COLO829 (cell line): ENCODE data around the gene ADAM10.
A peak's percentile ranks its signal among the peaks of the same experiment; 100 is the strongest.

Source experiments
- DNase-seq: peaks from one replicate; pipeline ENCODE4 v3.0.0; 2012; ENCODE audit warnings: low spot score

Gene ADAM10

DNA sequence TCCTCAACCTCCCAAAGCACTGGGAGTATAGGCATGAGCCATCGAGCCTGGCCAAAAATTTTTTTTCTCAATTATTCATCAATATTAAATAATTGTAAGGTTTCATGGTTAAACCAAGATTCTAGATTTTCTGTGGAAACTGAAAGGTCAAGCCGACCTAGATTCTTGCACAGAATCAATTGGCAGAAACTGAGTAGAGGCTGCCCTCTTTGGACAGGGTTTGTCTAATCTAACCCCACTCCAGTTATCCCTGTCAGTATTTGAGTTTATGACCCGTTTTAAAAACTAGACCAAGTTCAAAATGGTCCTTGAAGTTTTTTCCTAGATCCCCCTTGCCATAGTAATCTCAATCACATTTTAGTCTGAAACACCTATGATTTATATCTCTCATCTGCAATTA lies 8.6 kb upstream of the ADAM10 start:
- no peak for DNase-seq

DNA sequence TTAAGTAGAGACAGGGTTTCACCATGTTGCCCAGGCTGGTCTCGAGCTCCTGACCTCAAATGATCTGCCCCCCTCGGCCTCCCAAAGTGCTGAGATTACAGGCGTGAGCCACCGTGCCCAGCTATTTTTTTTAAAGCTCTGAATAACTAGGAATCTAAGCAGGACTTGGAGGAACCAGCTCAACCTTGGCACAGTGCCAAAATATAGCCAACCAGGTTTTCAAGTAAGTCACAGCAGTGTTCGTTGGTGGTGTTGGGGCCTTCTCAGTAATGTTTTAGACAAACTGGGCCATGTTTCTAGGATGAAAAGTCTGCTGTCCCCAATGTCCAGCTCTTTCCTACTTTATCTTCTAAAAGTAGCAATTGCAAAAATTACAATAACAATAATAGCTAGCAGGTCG lies 6.4 kb upstream of the ADAM10 start:
- DNase-seq, result no peak

DNA sequence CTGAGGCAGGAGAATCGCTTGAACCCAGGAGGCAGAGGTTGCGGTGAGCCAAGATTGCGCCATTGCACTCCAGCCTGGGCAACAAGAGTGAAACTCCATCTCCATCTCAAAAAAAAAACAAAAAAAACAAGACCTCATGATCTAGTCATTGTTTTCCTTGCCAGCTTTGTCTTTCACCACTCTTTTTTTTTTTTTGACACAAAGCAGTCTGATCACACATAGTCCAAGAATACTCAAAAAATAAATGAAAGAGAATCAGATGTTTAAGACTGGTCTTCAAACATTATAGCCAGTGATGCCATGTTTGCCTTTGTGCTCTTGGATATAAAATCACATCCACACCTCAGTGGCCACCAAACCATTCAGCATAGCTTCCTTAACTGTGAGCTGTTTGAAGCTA lies 5.8 kb upstream of the ADAM10 start:
- DNase-seq, result no peak

DNA sequence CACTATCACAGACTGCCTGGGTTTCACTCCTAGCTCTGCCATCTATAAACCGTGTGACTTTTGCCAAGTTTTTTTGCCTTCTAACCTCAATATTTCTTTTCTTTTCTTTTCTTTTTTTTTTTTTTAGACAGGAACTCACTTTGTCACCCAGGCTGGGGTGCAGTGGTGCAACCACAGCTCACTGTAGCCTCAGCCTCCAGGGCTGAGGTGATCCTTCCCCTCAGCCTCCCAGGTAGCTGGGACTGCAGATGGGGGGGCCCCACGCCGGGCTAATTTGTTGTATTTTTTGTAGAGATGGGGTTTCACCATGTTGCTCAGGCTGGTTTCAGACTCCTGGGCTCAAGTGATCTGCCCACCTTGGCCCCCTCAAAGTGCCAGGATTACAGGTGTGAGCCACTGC lies 3.2 kb upstream of the ADAM10 start:
- no peak for DNase-seq

DNA sequence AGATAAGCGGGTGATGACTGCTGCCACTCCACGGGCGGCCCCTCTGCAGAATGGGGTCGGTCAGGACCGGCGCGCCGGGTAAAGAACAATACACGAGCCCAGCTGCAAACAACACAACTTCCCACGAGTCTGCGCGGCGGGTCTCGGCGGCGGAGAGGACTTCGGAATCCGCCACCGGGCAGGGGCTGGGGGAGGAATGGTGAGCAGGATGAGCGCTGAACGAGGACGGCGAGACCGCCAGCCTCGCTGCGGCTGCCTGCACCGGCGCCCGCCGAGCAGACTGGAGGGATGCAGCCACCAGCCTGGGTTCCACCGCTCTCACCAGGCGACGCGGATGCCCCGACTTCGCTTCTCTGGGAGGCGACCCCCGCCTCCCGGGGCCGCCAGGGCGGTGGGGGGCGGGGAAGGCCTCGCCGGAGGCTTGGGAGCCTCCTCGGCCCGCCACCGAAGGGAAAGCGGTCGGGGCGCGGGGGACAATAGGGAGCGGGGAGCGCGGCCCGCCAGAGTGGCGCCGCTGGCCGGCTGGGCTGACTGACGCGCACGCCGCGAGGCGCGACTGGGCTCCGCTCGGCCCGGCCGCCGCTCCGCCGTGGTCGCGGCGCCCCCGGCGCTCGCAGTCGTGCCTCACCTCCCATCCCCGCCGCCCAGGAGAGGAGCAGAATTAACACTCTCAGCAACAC lies 515 bp downstream of the ADAM10 start:
- DNase-seq, result no peak

DNA sequence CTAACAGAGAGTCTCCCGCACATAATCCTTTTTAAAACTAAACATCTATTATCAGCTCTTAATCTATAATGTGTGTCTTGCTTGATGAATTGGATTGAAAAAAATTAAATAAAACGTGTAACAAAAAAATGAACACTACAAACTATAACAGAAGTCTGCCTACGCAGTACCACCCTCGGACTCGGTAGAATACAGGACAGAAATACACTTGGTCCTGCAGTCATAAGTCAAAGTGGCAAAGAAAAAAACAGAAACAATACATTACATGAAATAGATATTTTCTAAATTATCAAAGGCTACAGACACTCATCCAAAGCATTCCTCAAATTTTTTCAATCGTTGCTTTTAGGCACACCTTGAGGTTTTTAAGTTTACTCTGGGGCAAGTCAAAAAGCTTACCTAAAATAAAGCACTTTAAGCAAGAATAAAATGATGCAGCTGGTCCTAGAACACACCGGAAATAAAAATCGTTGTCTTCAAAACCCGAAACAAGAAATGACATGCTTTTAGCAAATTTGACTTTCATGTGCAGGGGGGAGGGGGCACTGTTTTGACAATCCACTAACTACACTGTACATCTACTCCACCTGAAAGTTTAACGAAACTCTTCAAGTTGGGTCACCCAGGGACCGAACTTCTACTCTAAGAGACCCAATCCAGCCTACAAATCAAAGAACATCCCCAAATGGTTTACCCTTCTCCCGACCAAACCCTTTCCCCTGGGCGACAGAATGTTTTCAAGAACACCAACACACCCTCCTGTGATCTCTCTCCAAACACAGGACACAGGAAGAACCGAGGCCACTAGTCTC lies 1.3 kb downstream of the ADAM10 start:
- DNase-seq, result no peak

DNA sequence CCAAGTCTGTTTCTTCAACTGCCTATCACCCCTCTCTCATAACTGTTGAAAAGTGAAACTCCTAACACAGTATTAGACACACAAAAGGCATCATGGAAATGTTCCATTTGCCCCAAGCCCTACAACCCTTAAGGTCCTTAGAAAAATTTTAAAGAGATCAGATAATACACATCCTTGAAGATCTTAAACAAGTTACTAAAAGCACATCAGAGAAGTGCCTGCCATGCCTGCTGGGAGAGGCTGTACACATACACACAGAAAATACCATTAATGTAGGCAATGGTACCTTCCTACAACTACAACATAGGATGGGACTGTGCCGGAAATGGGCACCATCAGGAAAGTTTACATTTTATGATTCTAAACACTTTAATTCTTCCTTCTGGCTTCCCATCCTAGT lies 3.3 kb downstream of the ADAM10 start:
- no peak for DNase-seq

DNA sequence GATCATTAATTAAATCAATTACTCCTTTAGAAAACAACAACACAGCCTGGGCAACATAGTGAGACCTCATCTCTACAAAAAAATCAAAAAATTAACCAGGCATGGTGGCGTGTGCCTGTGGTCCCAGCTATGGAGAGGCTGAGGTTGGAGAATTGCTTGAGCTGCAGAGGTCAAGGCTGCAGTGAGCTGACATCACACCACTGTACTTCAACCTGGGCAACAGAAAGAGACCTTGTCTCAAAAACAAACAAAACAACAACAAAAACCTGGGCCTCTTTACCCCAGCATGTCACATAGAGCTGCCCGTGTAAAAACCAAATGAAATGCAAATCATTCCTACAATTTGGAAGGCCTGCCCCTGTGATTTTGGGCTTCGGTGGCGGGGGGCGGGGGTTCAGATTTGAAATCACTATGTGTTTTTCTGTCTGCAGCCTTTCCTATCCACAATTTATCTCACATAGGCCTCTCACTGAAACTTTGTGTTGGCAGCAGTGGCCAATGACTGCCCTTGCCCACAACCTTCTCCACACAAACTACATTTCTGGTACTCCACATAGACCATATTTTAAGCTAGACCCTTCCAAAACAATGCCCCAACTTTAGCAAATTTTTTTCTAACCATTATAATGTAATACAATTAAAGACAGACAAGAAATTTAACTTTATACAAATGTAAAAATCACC lies 6.5 kb downstream of the ADAM10 start:
- no peak for DNase-seq

DNA sequence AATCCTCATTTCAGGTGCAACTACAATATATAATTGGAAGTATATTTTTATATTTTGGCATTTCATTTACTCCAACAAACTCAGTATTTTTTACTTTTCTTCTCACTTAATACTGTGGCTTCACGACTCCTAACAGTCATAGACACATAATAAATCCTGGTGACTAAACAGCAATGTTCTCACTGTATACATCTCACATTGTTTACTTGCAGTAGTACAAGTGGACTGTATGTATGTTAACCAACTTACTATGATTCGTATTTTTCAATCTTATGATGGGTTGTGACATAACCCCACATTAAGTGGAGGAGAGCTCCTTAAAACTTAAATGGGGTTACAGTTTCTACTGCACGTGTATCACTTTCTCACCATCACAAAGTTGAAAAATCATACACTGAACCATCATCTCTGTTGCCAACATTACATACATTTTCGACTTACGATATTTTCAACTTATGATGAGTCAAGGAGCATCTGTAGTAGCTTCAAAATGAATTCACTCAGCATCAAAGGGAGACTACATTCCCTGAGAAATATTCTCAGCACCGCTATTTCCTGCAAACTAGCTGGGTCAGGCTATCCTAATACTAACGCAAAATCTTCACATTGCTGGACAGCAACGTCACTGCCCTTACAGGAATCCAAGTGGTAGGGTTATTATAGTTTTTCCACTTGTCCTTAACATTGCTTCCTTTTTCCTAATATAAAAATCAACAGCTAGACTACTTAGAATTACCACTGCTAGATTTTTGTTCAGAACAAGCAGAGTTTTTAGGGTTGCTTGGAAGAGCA lies 7.3 kb downstream of the ADAM10 start:
- no peak for DNase-seq

DNA sequence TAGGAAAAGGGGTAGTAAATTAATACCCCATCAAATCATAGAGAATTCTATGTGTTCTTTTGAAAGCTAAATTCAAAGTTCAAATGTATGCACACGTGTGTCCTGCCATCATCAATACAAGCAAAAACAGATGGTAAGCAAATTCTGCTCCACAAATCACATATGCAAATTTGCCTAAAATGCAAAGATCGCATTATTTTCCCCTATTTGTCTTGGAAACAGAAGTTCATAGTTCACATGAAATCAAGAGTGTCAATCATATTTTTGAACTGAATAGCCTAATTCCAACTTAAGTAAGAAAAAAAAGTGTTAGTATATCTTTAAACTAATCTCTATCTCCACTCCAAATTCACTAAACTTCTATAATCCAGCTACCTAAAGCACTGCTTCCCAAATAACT lies 8.5 kb downstream of the ADAM10 start:
- no peak for DNase-seq

DNA sequence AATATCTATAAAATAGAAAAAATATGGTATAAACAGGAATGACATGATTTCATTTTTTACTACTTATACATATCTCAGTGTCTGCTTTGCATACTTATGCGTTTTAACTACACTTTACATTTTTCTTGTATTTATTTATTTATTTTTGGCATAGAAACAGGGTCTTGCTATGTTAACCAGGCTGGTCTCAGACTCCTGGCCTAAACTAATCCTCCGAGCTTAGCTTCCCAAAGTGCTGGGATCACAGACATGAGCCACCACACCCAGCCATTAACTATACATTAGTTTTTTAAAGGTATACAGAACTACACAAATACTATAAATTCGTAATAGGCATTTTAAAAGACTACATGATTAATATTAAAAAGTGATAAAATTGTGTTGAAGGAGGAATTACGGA lies 9.1 kb downstream of the ADAM10 start:
- no peak for DNase-seq

DNA sequence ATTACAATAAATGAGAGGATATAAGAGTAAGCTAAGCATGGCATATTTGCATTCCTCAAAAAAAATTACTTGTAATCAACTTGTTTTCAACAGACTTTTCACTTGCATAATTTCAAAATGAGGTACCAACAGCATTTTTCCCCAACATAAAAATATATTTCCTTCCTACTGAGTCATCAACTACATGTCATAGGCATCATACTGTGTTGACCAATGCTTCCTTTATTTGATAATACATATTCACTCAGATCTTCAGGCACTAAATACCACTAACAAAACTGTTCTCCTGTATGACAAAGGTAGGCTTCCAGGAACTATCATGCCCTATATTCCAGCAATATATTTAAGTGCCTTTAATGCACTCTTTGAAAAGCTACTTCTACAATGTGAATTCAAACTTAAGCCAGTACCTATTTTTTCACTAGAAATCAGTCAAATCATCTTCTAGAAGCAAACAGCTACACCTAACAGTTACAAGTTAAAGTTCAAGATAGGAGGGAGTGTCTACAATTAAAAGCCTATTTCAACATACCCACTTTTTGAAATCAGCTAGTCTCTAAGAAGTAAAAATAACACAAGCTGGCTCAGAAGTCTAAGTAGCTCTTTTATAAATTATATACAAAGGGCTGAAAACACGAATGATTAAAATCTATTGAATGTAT lies 11.3 kb downstream of the ADAM10 start:
- DNase-seq, result no peak

DNA sequence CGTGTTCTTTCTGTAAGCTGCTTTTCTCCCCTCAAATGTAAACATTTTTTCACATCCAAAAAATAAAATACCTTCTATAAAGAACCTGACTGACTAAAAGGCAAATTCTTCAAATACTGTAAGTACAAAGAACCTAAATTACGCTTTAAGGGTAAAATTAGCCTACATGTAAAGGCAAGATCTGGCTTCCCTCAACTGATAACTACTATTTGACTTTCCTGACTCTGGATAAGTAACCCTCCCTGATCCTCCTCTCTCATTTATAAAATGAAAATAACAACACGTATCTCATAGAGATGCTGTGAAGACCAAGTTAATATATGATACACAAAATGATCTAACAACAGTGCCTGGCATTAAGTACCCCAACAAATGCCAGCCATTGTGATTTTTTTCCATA lies 12.2 kb downstream of the ADAM10 start:
- DNase-seq, result no peak

DNA sequence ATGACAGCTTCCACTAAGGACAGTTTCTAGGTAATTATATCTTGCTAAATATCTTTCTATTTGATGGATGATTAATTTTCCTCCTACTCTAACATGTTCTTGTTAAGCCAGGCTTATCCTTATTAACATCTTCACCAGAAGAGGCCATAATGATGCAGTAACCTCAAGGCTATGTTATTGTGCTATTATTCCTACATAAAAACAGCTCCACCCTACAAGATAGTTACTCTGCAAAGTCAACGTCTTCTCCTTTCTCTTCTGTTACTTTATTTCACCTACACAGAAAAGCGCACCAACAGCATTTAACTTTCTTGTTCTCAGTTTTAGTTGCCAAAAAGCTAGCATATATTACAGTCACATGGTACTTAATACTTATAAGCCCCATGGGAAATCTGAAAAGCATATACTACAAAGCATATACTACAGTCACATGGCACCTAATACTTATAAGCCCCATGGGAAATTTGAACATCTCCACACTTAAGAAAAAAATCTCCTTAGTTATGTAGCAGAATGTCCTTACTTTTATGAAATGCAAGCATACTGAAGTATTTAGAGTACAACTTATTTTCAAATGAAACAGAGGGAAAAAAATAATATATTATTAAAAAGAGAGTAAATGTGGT lies 13.4 kb downstream of the ADAM10 start:
- DNase-seq, result no peak

DNA sequence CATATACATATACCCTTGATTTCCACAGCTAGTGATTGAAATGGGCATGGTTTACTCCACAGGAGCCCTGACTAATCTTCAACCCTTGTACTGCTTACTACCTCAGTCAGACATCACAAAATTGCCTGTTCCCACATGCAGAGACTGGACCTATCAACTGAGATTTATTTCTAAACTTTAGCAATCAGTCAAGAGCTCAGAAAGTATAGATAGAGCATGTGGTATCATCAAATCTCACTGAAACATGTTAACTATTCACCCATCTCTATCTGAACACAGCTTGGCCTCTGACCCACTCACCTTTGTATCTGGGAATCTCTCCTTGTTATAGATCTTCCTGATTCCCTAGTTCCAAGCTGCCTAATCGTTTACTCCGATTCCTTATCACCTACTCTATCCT lies 14.6 kb downstream of the ADAM10 start:
- no peak for DNase-seq

DNA sequence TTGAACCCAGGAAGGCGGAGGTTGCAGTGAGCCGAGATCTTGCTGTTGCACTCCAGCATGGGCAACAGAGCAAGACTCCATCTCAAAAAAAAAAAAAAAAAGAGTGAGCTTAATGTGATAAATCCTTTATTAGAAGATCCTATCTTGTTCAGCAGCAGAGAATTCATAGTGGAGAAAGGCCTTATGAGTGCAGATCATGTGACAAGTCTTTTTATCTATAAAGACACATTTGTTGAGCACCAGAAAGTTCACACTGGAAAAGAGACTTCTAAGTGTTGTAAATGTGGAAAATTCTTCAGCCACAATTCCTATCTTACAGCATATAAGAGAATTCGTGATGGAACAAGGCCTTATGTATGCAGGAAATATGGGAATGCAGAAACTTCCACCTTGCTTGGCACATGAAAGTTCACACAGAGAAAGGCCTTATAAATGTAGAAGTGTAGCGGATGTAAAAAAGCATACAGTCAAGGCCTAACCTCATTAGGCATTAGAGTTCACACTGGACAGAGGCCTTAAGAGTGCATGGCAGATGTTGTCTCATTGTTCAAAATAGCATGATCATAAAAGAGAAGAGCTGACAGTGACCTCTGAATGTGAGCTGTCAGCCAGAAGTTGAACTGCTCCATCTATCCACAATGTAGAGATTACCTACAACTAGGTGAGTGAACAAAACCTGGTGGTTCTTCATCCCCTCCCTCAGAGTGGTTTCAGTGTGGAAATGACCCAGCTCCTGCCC lies 16.7 kb downstream of the ADAM10 start:
- no peak for DNase-seq

DNA sequence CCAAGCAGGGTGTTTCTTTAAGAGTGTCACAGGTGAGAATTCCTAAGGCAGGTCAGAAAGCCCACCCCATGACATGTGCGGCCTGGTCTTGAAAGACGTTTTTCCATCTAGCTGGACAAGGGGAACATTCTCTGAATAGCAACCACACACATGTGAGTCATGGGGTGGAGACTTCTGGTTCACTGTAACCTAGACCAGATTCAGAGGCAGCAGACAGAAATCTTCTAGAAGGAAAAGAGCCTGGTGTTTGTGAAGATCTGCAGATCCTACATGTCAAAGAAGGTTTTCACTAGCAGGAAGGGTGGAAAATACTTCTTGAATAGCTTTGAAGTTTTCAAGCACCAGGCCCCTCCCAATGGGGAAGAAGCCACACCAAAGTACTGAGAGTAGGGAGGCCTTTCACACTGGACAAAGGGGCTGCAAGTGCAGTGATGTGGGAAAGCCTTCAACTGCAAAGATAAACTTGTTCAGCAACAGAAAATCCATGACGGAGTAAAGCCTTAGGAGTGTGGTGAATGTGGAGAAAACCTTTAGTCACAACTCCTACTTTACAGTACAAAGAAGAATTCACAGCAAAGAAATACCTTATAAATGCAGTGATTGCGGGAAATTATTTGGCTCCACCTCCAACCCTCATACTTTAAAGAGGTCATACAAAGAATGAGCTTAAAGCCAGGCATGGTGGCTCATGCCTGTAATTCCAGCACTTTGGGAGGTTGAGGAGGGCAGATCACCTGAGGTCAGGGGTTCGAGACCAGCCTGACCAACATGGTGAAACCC lies 17.6 kb downstream of the ADAM10 start:
- peak; percentile 72 for DNase-seq

DNA sequence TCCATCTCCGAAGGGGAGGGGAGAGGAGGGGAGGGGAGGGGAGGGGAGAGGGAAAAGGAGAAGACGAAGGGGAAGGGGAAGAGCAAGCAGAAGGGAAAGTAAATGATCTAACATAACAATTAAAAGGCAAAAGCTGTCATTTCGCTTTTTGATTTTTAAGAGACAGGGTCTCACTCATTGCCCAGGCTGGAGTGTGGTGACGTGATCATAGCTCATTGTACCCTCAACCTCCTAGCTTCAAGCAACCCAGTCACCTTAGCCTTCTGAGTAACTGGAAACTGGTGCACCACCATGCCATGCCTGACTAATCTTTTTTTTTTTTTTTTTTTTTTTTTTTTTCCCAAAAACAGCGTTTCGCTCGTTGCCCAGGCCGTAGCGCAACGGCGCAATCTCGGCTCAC lies 22.6 kb downstream of the ADAM10 start:
- DNase-seq, result no peak

DNA sequence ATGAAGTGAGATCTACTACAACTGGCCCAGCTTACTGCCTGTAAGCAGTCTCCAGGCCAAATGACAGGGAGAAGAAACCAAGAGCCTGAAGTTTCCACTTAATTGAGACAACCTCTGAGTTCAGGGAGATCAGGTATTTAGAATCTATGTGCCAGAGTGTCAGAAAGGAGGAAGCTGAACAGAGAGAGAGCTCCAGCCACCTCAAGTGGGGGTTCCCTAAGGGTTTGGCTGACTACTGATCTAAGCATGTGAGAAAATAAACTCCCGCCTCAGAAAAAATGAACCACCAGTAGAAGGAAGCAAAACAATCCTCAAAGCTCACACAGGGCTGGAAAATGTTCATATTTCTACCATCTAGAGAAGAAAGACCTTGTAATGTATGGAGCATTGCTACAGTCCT lies 25.0 kb downstream of the ADAM10 start:
- no peak for DNase-seq

DNA sequence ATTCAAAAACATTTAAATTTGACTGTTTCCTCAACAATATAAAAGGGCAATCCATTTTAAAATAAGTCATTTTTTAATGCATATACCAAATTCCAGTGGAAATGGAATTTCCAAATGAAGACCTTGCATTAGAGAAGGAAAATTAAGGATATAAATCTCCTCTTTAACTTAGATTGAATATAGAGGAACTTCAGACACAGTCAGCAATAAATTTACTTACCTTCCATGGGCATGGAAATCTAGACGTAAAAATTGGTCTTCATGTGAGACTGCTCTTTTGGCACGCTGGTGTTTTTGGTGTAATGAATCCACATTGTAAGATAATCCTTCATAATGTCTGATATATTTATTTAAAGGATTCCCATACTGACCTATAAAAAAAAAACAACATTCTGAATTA lies 32.1 kb downstream of the ADAM10 start:
- no peak for DNase-seq
